T-cell (primary cell): ENCODE data around the gene MICOS13. TPM values are rescaled to one million over a fixed set of nuclear protein-coding genes. Genes with fewer than 3 reads are reported as not detected.

ENCODE experiments used
- total RNA-seq, 35 experiments: library from RNA in 6 of 35; stranded (reverse) in 6 of 35; fragments of 120-200 nt in 1 of 35; gene quantifications; one replicate each; pipeline versions ENCODE4 v1.2.1 to v1.2.4 and lab custom pipeline; 2013 to 2026

Gene MICOS13
- total RNA-seq, 5 donors from 2014 or later (not counting 1 experiment from before 2014, with no cell fraction given) = 29.3 to 64.5 (median 57.0) TPM

Other genes with a start within 250 kb of the MICOS13 start
- gene ZNRF4, start 225.1 kb downstream of the MICOS13 start, total RNA-seq = not detected
- gene TINCR, start 112.6 kb downstream of the MICOS13 start, total RNA-seq = 1 to 10 TPM in 4 of 5 donors, under 1 TPM in 1; 0.66 to 2.7 (median 1.9) TPM
- gene SAFB2, start 57.7 kb downstream of the MICOS13 start, total RNA-seq = 100 to 1,000 TPM; 222 to 253 (median 237) TPM
- gene SAFB, start 57.4 kb downstream of the MICOS13 start, total RNA-seq = 100 to 1,000 TPM; 164 to 203 (median 195) TPM
- gene HSD11B1L, start 511 bp upstream of the MICOS13 start, total RNA-seq = 1 to 10 TPM; 3.2 to 6.1 (median 4.4) TPM
- 1,000 to 10,000 TPM; 1,208 to 1,613 (median 1,528) TPM for gene RPL36, start 9.8 kb upstream of the MICOS13 start, total RNA-seq
- 10 to 100 TPM; 70.0 to 83.9 (median 81.8) TPM for gene LONP1, start 39.6 kb upstream of the MICOS13 start, total RNA-seq
- gene CATSPERD, start 40.1 kb upstream of the MICOS13 start, total RNA-seq = not detected
- 1 to 10 TPM; 4.7 to 6.0 (median 5.5) TPM for gene PRR22, start 104.2 kb upstream of the MICOS13 start, total RNA-seq
- gene DUS3L, start 110.6 kb upstream of the MICOS13 start, total RNA-seq = 100 to 1,000 TPM in 2 of 5 donors, 10 to 100 TPM in 3; 69.9 to 153 (median 98.3) TPM
- 1 to 10 TPM in 2 of 5 donors, under 1 TPM in 1, not detected in 2; 0.59 to 2.0 (median 1.6) TPM for gene NRTN, start 124.6 kb upstream of the MICOS13 start, total RNA-seq
- gene FUT6, start 159.2 kb upstream of the MICOS13 start, total RNA-seq = under 1 TPM in 3 of 5 donors, not detected in 2; 0.15 to 0.79 (median 0.35) TPM
- under 1 TPM in 4 of 5 donors, not detected in 1; 0.13 to 0.50 (median 0.18) TPM for gene FUT3, start 170.9 kb upstream of the MICOS13 start, total RNA-seq
- gene FUT5, start 190.0 kb upstream of the MICOS13 start, total RNA-seq = 1 to 10 TPM in 2 of 5 donors, under 1 TPM in 3; 0.23 to 2.5 (median 0.67) TPM
- 100 to 1,000 TPM; 106 to 198 (median 185) TPM for gene NDUFA11, start 223.3 kb upstream of the MICOS13 start, total RNA-seq
- 10 to 100 TPM; 23.8 to 35.9 (median 30.9) TPM for gene VMAC, start 224.4 kb upstream of the MICOS13 start, total RNA-seq
- 10 to 100 TPM; 43.3 to 74.8 (median 69.8) TPM for gene CAPS, start 233.7 kb upstream of the MICOS13 start, total RNA-seq